ENCODE data around the gene TMEM8B. TPM values are rescaled to one million over a fixed set of nuclear protein-coding genes. Genes with fewer than 3 reads are reported as not detected.

The TMEM8B gene
- total RNA-seq, 1 experiment from 2014 or later, result 9.3 TPM

GRCh38 chr9:35818341-35818740, 10.7 kb upstream of the TMEM8B start:
- Mint-ChIP-seq H3K4me1 (peaks cover 26 to 27% of the 10 kb centered on the region in 2 experiments), H3K27ac (no peak overlapping the region), H3K9me3 (no peaks in the 10 kb centered on the region), H3K36me3 (ENCODE audit: insufficient read depth in 1 of 3, low read depth in 3 of 3) (peaks cover 0 to 3% (median 0%) of the 10 kb centered on the region in 3 experiments; a peak in 1 of 7 replicates), H3K4me3 (no peak overlapping the region), H3K27me3 (ENCODE audit: low read depth) (peaks cover 7% of the 10 kb centered on the region)
- Histone ChIP-seq H2BK5ac (ENCODE audit: insufficient read length, low read length) (no peak overlapping the region), H4K5ac (ENCODE audit: insufficient read length, low read depth, low read length) (no peak overlapping the region), H4K8ac (replicated peaks; ENCODE audit: insufficient read length, low read depth, low read length) (no peak overlapping the region), H4K91ac (ENCODE audit: insufficient read length, low read depth, low read length) (no peak overlapping the region), H2AK5ac (ENCODE audit: insufficient read length, low read length) (no peak overlapping the region), H2AFZ (ENCODE audit: low read length) (no peak overlapping the region), H3K4ac (ENCODE audit: low read depth, low read length) (no peak overlapping the region), H3K79me2 (ENCODE audit: insufficient read depth, low read length) (no peaks in the 10 kb centered on the region), H3K9ac (ENCODE audit: extremely low read depth, insufficient read length, low read length) (no peak overlapping the region), H3K27ac (ENCODE audit: insufficient read length, low read depth, low read length) (no peak overlapping the region), H3K23ac (ENCODE audit: insufficient read length, low read depth, low read length) (no peak overlapping the region), H3K18ac (ENCODE audit: insufficient read length, low read depth, low read length) (no peak overlapping the region), H3K27me3 (ENCODE audit: insufficient read depth, low read length) (no peaks in the 10 kb centered on the region), H2BK20ac (ENCODE audit: low read depth, low read length, poor library complexity, severe bottlenecking) (no peak overlapping the region), H4K20me1 (ENCODE audit: control insufficient read depth, insufficient read depth, insufficient read length) (no peaks in the 10 kb centered on the region), H3K4me1 (ENCODE audit: insufficient read depth, low read length) (no peaks in the 10 kb centered on the region), H3K23me2 (ENCODE audit: insufficient read length, low read depth, low read length, poor library complexity, severe bottlenecking) (peaks cover 5% of the 10 kb centered on the region), H3K4me2 (ENCODE audit: insufficient read depth, insufficient read length, low read length) (no peak overlapping the region), H2BK12ac (ENCODE audit: insufficient read length, low read depth, low read length) (no peak overlapping the region), H3K56ac (ENCODE audit: insufficient read length, low read depth, low read length) (no peak overlapping the region), H3K79me1 (ENCODE audit: insufficient read depth, low read depth, low read length, poor library complexity, severe bottlenecking) (no peaks in the 10 kb centered on the region), H2BK120ac (ENCODE audit: low read depth, low read length, poor library complexity, severe bottlenecking) (no peak overlapping the region), H2BK15ac (ENCODE audit: low read depth, low read length) (no peak overlapping the region), H3T11ph (ENCODE audit: low read length) (no peak overlapping the region), H3K9me3 (ENCODE audit: control insufficient read depth, low read depth, low read length) (no peaks in the 10 kb centered on the region), H3K14ac (ENCODE audit: insufficient read depth, low read length) (no peak overlapping the region)
- TF ChIP-seq CTCF (conservative IDR thresholded peaks at IDR 0.05), result no peak
- DNase-seq, result no peak
- no CpG with 5 or more reads among the region's 3 CpGs for WGBS (ENCODE audit: extremely low coverage, insufficient read length, low lambda C conversion rate)
